Measurements from ENCODE around the gene STK40.

The STK40 gene

GRCh38 chr1:36343651-36344394 is 41.9 kb downstream of the STK40 start:
- DNase-seq (ENCODE audit: low spot score) = no peak

GRCh38 chr1:36342426-36343185 is 43.1 kb downstream of the STK40 start:
- peak; percentile 39 for DNase-seq (ENCODE audit: low spot score)

GRCh38 chr1:36341626-36342320 is 44.0 kb downstream of the STK40 start:
- no peak for DNase-seq (ENCODE audit: low spot score)

GRCh38 chr1:36339615-36340014 is 46.1 kb downstream of the STK40 start:
- no peak for DNase-seq (ENCODE audit: low spot score)

GRCh38 chr1:36339215-36339614 is 46.5 kb downstream of the STK40 start:
- DNase-seq (ENCODE audit: low spot score) = no peak

GRCh38 chr1:36337830-36338229 is 47.9 kb downstream of the STK40 start:
- DNase-seq (ENCODE audit: low spot score) = no peak

- DNase-seq (ENCODE audit: low spot score) = no peak
Observed at GRCh38 chr1:36330940-36331339, 54.8 kb downstream of the STK40 start.

GRCh38 chr1:36329817-36330216 is 55.9 kb downstream of the STK40 start:
- no peak for DNase-seq (ENCODE audit: low spot score)

- DNase-seq (ENCODE audit: low spot score) = no peak
Observed at GRCh38 chr1:36328713-36329112, 57.0 kb downstream of the STK40 start.

GRCh38 chr1:36328088-36328480 is 57.6 kb downstream of the STK40 start:
- DNase-seq (ENCODE audit: low spot score) = no peak

GRCh38 chr1:36327421-36328087 is 58.2 kb downstream of the STK40 start:
- DNase-seq (ENCODE audit: low spot score) = no peak

GRCh38 chr1:36326499-36326898 is 59.2 kb downstream of the STK40 start:
- DNase-seq (ENCODE audit: low spot score) = peak; percentile 22

- no peak for DNase-seq (ENCODE audit: low spot score)
Observed at GRCh38 chr1:36324353-36324703, 61.4 kb downstream of the STK40 start.

GRCh38 chr1:36323636-36324352 is 61.9 kb downstream of the STK40 start, which contains the start of gene EVA1B:
Gene EVA1B, minus strand, starts transcription at chr1:36323645. Its CDS starts 608 bp downstream, at chr1:36323037.
- DNase-seq (ENCODE audit: low spot score) = peak; percentile 29

GRCh38 chr1:36322786-36323635 is 62.7 kb downstream of the STK40 start:
- no peak for DNase-seq (ENCODE audit: low spot score)

- no peak for DNase-seq (ENCODE audit: low spot score)
Observed at GRCh38 chr1:36322041-36322785, 63.5 kb downstream of the STK40 start.

- DNase-seq (ENCODE audit: low spot score) = peak; percentile 68
Observed at GRCh38 chr1:36321119-36321951, 64.4 kb downstream of the STK40 start.

GRCh38 chr1:36320767-36321118 is 65.0 kb downstream of the STK40 start:
- DNase-seq (ENCODE audit: low spot score) = no peak

GRCh38 chr1:36320291-36320761 is 65.4 kb downstream of the STK40 start:
- no peak for DNase-seq (ENCODE audit: low spot score)
